SU-DHL-6 (cell line): ENCODE data around the gene PPP1R9B.

Source experiments
- CTCF ChIP-seq: fragments of 200-600 bp; sonication (generic); IDR thresholded peaks from one replicate; pipeline ENCODE4 v1.5.1; 2017; ENCODE audit warnings: antibody characterized with exemption, mild to moderate bottlenecking, low read length, moderate library complexity; ENCODE audit not compliant: insufficient read depth, poor library complexity, severe bottlenecking
- EZH2phosphoT487 ChIP-seq: fragments of 200-600 bp; sonication (generic), shearing (Covaris generic); conservative IDR thresholded peaks from 2 replicates; pipeline ENCODE4 v1.6.1; 2018; ENCODE audit warnings: mild to moderate bottlenecking, antibody characterized with exemption, low read length, moderate library complexity, mixed read lengths

GRCh38 chr17:50141745-50142110 is 8.7 kb downstream of the PPP1R9B start:
- no peak for TF ChIP-seq CTCF
- TF ChIP-seq EZH2phosphoT487, result no peak
